ENCODE results near the gene ARID1B.

The ARID1B gene

GRCh38 chr6:157131250-157131649 is 354.1 kb downstream of the ARID1B start:
- no peak for DNase-seq (ENCODE audit: extremely low spot score)
- POLR2A ChIA-PET, result no interaction called here
- CTCF ChIA-PET, result interaction anchor here (0.7 kb wide), 1 partner anchor 25 kb away, joined by 3 read pairs; no protein-coding TSS in a partner anchor
- TF ChIP-seq, protein P1, sequence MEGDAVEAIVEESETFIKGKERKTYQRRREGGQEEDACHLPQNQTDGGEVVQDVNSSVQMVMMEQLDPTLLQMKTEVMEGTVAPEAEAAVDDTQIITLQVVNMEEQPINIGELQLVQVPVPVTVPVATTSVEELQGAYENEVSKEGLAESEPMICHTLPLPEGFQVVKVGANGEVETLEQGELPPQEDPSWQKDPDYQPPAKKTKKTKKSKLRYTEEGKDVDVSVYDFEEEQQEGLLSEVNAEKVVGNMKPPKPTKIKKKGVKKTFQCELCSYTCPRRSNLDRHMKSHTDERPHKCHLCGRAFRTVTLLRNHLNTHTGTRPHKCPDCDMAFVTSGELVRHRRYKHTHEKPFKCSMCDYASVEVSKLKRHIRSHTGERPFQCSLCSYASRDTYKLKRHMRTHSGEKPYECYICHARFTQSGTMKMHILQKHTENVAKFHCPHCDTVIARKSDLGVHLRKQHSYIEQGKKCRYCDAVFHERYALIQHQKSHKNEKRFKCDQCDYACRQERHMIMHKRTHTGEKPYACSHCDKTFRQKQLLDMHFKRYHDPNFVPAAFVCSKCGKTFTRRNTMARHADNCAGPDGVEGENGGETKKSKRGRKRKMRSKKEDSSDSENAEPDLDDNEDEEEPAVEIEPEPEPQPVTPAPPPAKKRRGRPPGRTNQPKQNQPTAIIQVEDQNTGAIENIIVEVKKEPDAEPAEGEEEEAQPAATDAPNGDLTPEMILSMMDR (IDR thresholded peaks at IDR 0.05; ENCODE audit: control extremely low read depth, extremely low read depth, low read depth, missing control alignments), result no peak

- ChIA-PET CTCF (interaction anchor here (1.5 kb wide), 1 partner anchor 10 kb away, joined by 3 read pairs; no protein-coding TSS in a partner anchor), POLR2A (no interaction called here)
- TF ChIP-seq, protein P1 (IDR thresholded peaks at IDR 0.05; ENCODE audit: control extremely low read depth, extremely low read depth, low read depth, missing control alignments), result no peak
- no peak for DNase-seq (ENCODE audit: extremely low spot score)
Observed at GRCh38 chr6:157133856-157134255, 356.7 kb downstream of the ARID1B start.

- CTCF ChIA-PET, result interaction anchor here (2.0 kb wide), 1 partner anchor 17 kb away, joined by 7 read pairs; no protein-coding TSS in a partner anchor
- TF ChIP-seq, protein P1 (IDR thresholded peaks at IDR 0.05; ENCODE audit: control extremely low read depth, extremely low read depth, low read depth, missing control alignments), result no peak
- POLR2A ChIA-PET, result no interaction called here
- no peak for DNase-seq (ENCODE audit: extremely low spot score)
Observed at GRCh38 chr6:157134402-157135047, 357.3 kb downstream of the ARID1B start.

DNA sequence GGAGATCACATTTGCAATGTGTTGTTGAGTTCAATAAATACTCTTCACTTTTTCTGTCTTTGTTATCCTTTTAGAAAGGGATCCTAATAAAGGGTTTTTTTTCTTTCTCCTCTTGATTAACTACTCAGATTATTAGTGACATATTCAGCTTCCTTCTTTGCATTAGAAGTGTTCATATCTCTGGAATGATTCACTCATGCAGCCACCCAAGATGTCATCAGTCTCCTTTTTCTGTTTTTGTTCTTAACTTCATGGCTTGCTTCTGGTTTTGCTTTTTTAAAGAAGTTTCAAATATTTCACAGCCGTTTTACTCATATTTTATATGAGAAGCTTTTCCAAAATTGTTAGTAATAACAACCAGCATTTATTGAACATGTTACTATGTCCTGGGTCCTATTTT is 358.5 kb downstream of the ARID1B start:
- TF ChIP-seq, protein P1 (IDR thresholded peaks at IDR 0.05; ENCODE audit: control extremely low read depth, extremely low read depth, low read depth, missing control alignments), result no peak
- POLR2A ChIA-PET, result no interaction called here
- no peak for DNase-seq (ENCODE audit: extremely low spot score)
- CTCF ChIA-PET, result interaction anchor here (2.0 kb wide), 1 partner anchor 18 kb away, joined by 7 read pairs; no protein-coding TSS in a partner anchor

- TF ChIP-seq, protein P1 (IDR thresholded peaks at IDR 0.05; ENCODE audit: control extremely low read depth, extremely low read depth, low read depth, missing control alignments), result no peak
- DNase-seq (ENCODE audit: extremely low spot score), result no peak
- POLR2A ChIA-PET, result no interaction called here
- CTCF ChIA-PET, result interaction anchor here (1.7 to 2.0 kb wide), 2 partner anchors 15 to 27 kb away, joined by 4 to 6 read pairs; no protein-coding TSS in a partner anchor
Observed at GRCh38 chr6:157137501-157137900, 360.3 kb downstream of the ARID1B start.

- DNase-seq (ENCODE audit: extremely low spot score), result no peak
- POLR2A ChIA-PET, result no interaction called here
- TF ChIP-seq, protein P1 (IDR thresholded peaks at IDR 0.05; ENCODE audit: control extremely low read depth, extremely low read depth, low read depth, missing control alignments), result no peak
- CTCF ChIA-PET, result interaction anchor here (1.0 to 2.0 kb wide), 5 partner anchors 13 to 136 kb away, joined by 3 to 6 read pairs (median 3); no protein-coding TSS in a partner anchor
Observed at GRCh38 chr6:157139054-157139708, 362.0 kb downstream of the ARID1B start.

All from GM10248 (cell line).